IMR-90 (cell line): ENCODE results near the gene MAML1. TPM values are rescaled to one million over a fixed set of nuclear protein-coding genes. Genes with fewer than 3 reads are reported as not detected.
A peak's percentile ranks its signal among the peaks of the same experiment; 100 is the strongest.

Source experiments
- ATAC-seq: fragments of 200-7000 bp; cut with Tn5 transposase; 2 replicates; pipeline ENCODE4 v1.9.1; 2020; ENCODE audit warnings: low read depth, mild to moderate bottlenecking, moderate library complexity
- BruUV-seq: library from RNA; stranded (reverse); fragments of 400-500 nt; replicated peaks from 2 replicates; lab custom pipeline; 2021; lab: Mats Ljungman, UMichigan
- CTCF ChIA-PET: fragments of 300-600 bp; formaldehyde crosslinking; extraction: SDS; loops from one replicate; lab custom pipeline; 2021; ENCODE audit warnings: antibody characterized with exemption; lab: Yijun Ruan, JAX
- POLR2A ChIA-PET: fragments of 300-600 bp; sonication (Branson Sonifier 250); formaldehyde crosslinking; loops from one replicate; lab custom pipeline; 2022; ENCODE audit warnings: antibody characterized with exemption; ENCODE audit not compliant: unreplicated experiment; lab: Charles Lee
- DNase-seq: peaks from one replicate; pipeline ENCODE4 v3.0.0; 2013
- H2AFZ ChIP-seq: replicated peaks from 2 replicates; pipeline ENCODE3; 2013; ENCODE audit warnings: low read length, mild to moderate bottlenecking; ENCODE audit not compliant: poor library complexity
- H2AK5ac ChIP-seq: 2 replicates; pipeline ENCODE4 v1.6.1; 2013; ENCODE audit warnings: low read depth, low read length, inconsistent platforms
- H2AK9ac ChIP-seq: replicated peaks from 2 replicates; pipeline ENCODE3; 2013; ENCODE audit warnings: mild to moderate bottlenecking, low read depth, low read length, moderate library complexity; ENCODE audit not compliant: poor library complexity
- H2BK120ac ChIP-seq: 2 replicates; pipeline ENCODE4 v1.6.1; 2013; ENCODE audit warnings: low read depth, low read length, inconsistent platforms
- H2BK15ac ChIP-seq: 3 replicates; pipeline ENCODE4 v1.6.1; 2013; ENCODE audit warnings: low read depth, low read length, inconsistent platforms
- H2BK20ac ChIP-seq: 2 replicates; pipeline ENCODE4 v1.6.1; 2013; ENCODE audit warnings: low read depth, mild to moderate bottlenecking, inconsistent platforms, low read length, moderate library complexity
- H2BK5ac ChIP-seq: 2 replicates; pipeline ENCODE4 v1.6.1; 2013; ENCODE audit warnings: mild to moderate bottlenecking, low read depth, low read length, inconsistent platforms; ENCODE audit not compliant: poor library complexity, severe bottlenecking
- H3K14ac ChIP-seq: replicated peaks from 2 replicates; pipeline ENCODE4 v1.6.1; 2013; ENCODE audit warnings: low read depth, low read length, inconsistent platforms
- H3K18ac ChIP-seq: 2 replicates; pipeline ENCODE4 v1.6.1; 2013; ENCODE audit warnings: low read depth, low read length, control low read depth
- H3K23ac ChIP-seq: 2 replicates; pipeline ENCODE4 v1.6.1; 2013; ENCODE audit warnings: low read depth, low read length, inconsistent platforms
- H3K27ac ChIP-seq: 2 replicates; pipeline ENCODE4 v1.5.1; 2013; ENCODE audit warnings: mild to moderate bottlenecking, control low read depth, low read length; ENCODE audit not compliant: insufficient read depth
- H3K27me3 ChIP-seq: 2 replicates; pipeline ENCODE4 v1.6.1; 2013; ENCODE audit warnings: low read length; ENCODE audit not compliant: control insufficient read depth, insufficient read depth
- H3K36me3 ChIP-seq: 2 replicates; pipeline ENCODE4 v1.6.1; 2013; ENCODE audit warnings: low read length, mixed read lengths; ENCODE audit not compliant: control insufficient read depth, insufficient read depth
- H3K4ac ChIP-seq: 2 replicates; pipeline ENCODE4 v1.6.1; 2013; ENCODE audit warnings: low read depth, low read length, inconsistent platforms
- H3K4me1 ChIP-seq: 2 replicates; pipeline ENCODE4 v1.6.1; 2013; ENCODE audit warnings: low read length, mixed read lengths; ENCODE audit not compliant: control insufficient read depth, insufficient read depth
- H3K4me2 ChIP-seq: 2 replicates; pipeline ENCODE4 v1.6.1; 2013; ENCODE audit warnings: low read depth, mild to moderate bottlenecking, control low read depth, low read length, moderate library complexity
- H3K4me3 ChIP-seq: 2 replicates; pipeline ENCODE4 v1.5.1; 2013; ENCODE audit warnings: low read depth, mild to moderate bottlenecking, control low read depth, low read length, moderate library complexity; ENCODE audit not compliant: insufficient read depth
- H3K56ac ChIP-seq: 2 replicates; pipeline ENCODE4 v1.6.1; 2013; ENCODE audit warnings: low read length, inconsistent platforms; ENCODE audit not compliant: insufficient read depth; ENCODE audit errors: extremely low read depth
- H3K79me1 ChIP-seq, 2 experiments: 2 replicates each; pipeline ENCODE4 v1.6.1; 2013; ENCODE audit warnings: low read length in 2 of 2, inconsistent platforms in 1 of 2, low read depth in 1 of 2
- H3K9ac ChIP-seq: 2 replicates; pipeline ENCODE4 v1.6.1; 2013; ENCODE audit warnings: low read depth, low read length, control low read depth
- H3K9me1 ChIP-seq: 2 replicates; pipeline ENCODE4 v1.6.1; 2013; ENCODE audit warnings: low read length, inconsistent platforms; ENCODE audit not compliant: insufficient read depth
- H3K9me3 ChIP-seq: 2 replicates; pipeline ENCODE4 v1.6.1; 2013; ENCODE audit warnings: low read length; ENCODE audit not compliant: control insufficient read depth, insufficient read depth
- H4K20me1 ChIP-seq: 2 replicates; pipeline ENCODE4 v1.6.1; 2013; ENCODE audit warnings: low read length, inconsistent platforms; ENCODE audit not compliant: insufficient read depth
- H4K5ac ChIP-seq: 2 replicates; pipeline ENCODE4 v1.6.1; 2013; ENCODE audit warnings: mild to moderate bottlenecking, low read depth, low read length, control low read depth
- H4K8ac ChIP-seq, 2 experiments: 2 replicates each; pipeline ENCODE4 v1.6.1; 2013; ENCODE audit warnings: low read depth in 2 of 2, low read length in 2 of 2, control low read depth in 1 of 2, inconsistent platforms in 1 of 2
- H4K91ac ChIP-seq: 2 replicates; pipeline ENCODE4 v1.6.1; 2013; ENCODE audit warnings: low read depth, low read length, inconsistent platforms; ENCODE audit not compliant: insufficient read depth
- CEBPB ChIP-seq: IDR thresholded peaks from 2 replicates; pipeline ENCODE4 v1.6.1; 2012; ENCODE audit warnings: low read depth, low read length, improper control_type of control experiment
- CTCF ChIP-seq: conservative IDR thresholded peaks from 2 replicates; pipeline ENCODE4 v1.5.1; 2012; ENCODE audit warnings: mild to moderate bottlenecking, low read depth, low read length, improper control_type of control experiment
- FOS ChIP-seq: fragments of 150-350 bp; IDR thresholded peaks from 2 replicates; pipeline ENCODE4 v1.6.1; 2016; ENCODE audit warnings: low read depth, low read length
- MAFK ChIP-seq: IDR thresholded peaks from 2 replicates; pipeline ENCODE4 v1.6.1; 2012; ENCODE audit warnings: low read depth, low read length, improper control_type of control experiment
- MAZ ChIP-seq: IDR thresholded peaks from 2 replicates; pipeline ENCODE4 v1.6.1; 2012; ENCODE audit warnings: low read depth, mild to moderate bottlenecking, low read length, improper control_type of control experiment, moderate library complexity, borderline replicate concordance
- MXI1 ChIP-seq: IDR thresholded peaks from 2 replicates; pipeline ENCODE4 v1.6.1; 2012; ENCODE audit warnings: low read depth, mild to moderate bottlenecking, low read length, moderate library complexity, borderline replicate concordance
- NFE2L2 ChIP-seq: fragments of 150-350 bp; IDR thresholded peaks from 2 replicates; pipeline ENCODE4 v1.6.1; 2016; ENCODE audit warnings: low read depth, mild to moderate bottlenecking, low read length
- POLR2A ChIP-seq: IDR thresholded peaks from 2 replicates; pipeline ENCODE4 v1.6.1; 2012; ENCODE audit warnings: mild to moderate bottlenecking, low read depth, low read length
- RAD21 ChIP-seq: IDR thresholded peaks from 2 replicates; pipeline ENCODE4 v1.6.1; 2012; ENCODE audit warnings: low read length, improper control_type of control experiment
- RCOR1 ChIP-seq: IDR thresholded peaks from 2 replicates; pipeline ENCODE4 v1.6.1; 2012; ENCODE audit warnings: mild to moderate bottlenecking, low read length, improper control_type of control experiment; ENCODE audit not compliant: insufficient replicate concordance
- RFX5 ChIP-seq: IDR thresholded peaks from 2 replicates; pipeline ENCODE4 v1.8.0; 2012; ENCODE audit warnings: low read depth, mild to moderate bottlenecking, low read length, moderate library complexity
- USF2 ChIP-seq: fragments of 150-350 bp; IDR thresholded peaks from 2 replicates; pipeline ENCODE4 v1.6.1; 2017; ENCODE audit warnings: mild to moderate bottlenecking, antibody characterized with exemption, low read length, low read depth
- WGBS, 2 experiments: methylation state at CpG; one replicate each; pipeline versions ENCODE4 v1.1.5 to v1.1.7; 2013; ENCODE audit warnings: missing lambda C conversion rate in 2 of 2; ENCODE audit not compliant: insufficient read length in 1 of 2; ENCODE audit errors: extremely low coverage in 2 of 2; 5-methylcytosine and 5-hydroxymethylcytosine counted together
- dilution Hi-C: fragments of 300-500 bp; cut with HindIII; formaldehyde crosslinking; loops from one replicate; pipeline ENCODE4 v1.14.3; 2018; ENCODE audit warnings: low sequenced_read_pairs; ENCODE audit not compliant: unreplicated experiment
- in situ Hi-C: fragments of 300-500 bp; cut with MboI; formaldehyde crosslinking; loops from 3 replicates; pipeline ENCODE4 v1.14.3; 2019; ENCODE audit warnings: low sequenced_read_pairs, inconsistent platforms, mixed read lengths
- intact Hi-C: fragments of 100-400 bp; cut with micrococcal nuclease; formaldehyde crosslinking; loops from 2 replicates; pipeline ENCODE4 v1.10.0; 2022
- polyA plus RNA-seq, 3 experiments: library from polyadenylated mRNA; depleted of rRNA; stranded (reverse); fragments of >200 nt; gene quantifications; 2 replicates each; pipeline ENCODE4 v1.2.3, GENCODE V29; 2012; ENCODE audit warnings: low replicate concordance in 1 of 3
- total RNA-seq: library from RNA; depleted of rRNA; stranded (reverse); fragments of >200 nt; gene quantifications from 2 replicates; pipeline ENCODE4 v1.2.3, GENCODE V29; 2012

The MAML1 gene
- total and polyA plus RNA-seq, 2 of the 4 experiments (the other 2 are of a cell fraction), result 4.7 to 10.2 TPM

- Histone ChIP-seq H2AFZ (peak overlapping the region; percentile 94), H3K4me3 (peak overlapping the region; percentile 86), H3K27me3 (no peaks in the 10 kb centered on the region), H3K56ac (peak overlapping the region; percentile 97), H3K9me3 (no peaks in the 10 kb centered on the region), H2BK120ac (peak overlapping the region; percentile 52; the same call in 1 of the 2 replicates), H3K4me1 (peaks cover 2% of the 10 kb centered on the region; the same call in 1 of the 2 replicates), H3K27ac (peak overlapping the region; percentile 83), H2BK15ac (peak overlapping the region; percentile 81; the same call in 2 of the 3 replicates), H2AK9ac (peak overlapping the region; percentile 99), H3K79me1 (peaks cover 16 to 28% of the 10 kb centered on the region in 2 experiments), H4K91ac (peak overlapping the region; percentile 85), H2BK20ac (peak overlapping the region; percentile 43; the same call in 1 of the 2 replicates), H2BK5ac (peak overlapping the region; percentile 94), H3K9me1 (peaks cover 4% of the 10 kb centered on the region; the same call in 1 of the 2 replicates), H4K20me1 (peaks cover 33% of the 10 kb centered on the region), H3K4me2 (peak overlapping the region; percentile 88), H3K36me3 (peaks cover 16% of the 10 kb centered on the region), H3K18ac (peak overlapping the region; percentile 93), H4K5ac (peak overlapping the region; percentile 95), H3K4ac (peak overlapping the region; percentile 96), H3K14ac (peak overlapping the region; percentile 99), H4K8ac (peak overlapping the region; percentile 98), H3K9ac (peak overlapping the region; percentile 80), H2AK5ac (peak overlapping the region; percentile 91; the same call in 1 of the 2 replicates), H3K23ac (peak overlapping the region; percentile 98)
- intact Hi-C loops, result loop anchor here (5.0 kb wide), 2 partner anchors 34 to 76 kb away; partner anchors contain the start of genes HNRNPH1 and MAML1
- ATAC-seq (peak; percentile 92), DNase-seq (peak; percentile 99)
- WGBS, 2 experiments, result 0% methylated on average over 48 of the region's 72 CpGs; no CpG with 5 or more reads in 1 of the 2 experiments
- no peak for TF ChIP-seq CTCF
- peak; percentile 41; the same call in 1 of the 2 replicates for TF ChIP-seq FOS
- no peak for TF ChIP-seq RCOR1
- peak; percentile 54; the same call in 1 of the 2 replicates for TF ChIP-seq MAFK
- TF ChIP-seq RFX5, result no peak
- no peak for TF ChIP-seq CEBPB
- peak; percentile 66; the same call in 1 of the 2 replicates for TF ChIP-seq MXI1
- peak; percentile 87 for TF ChIP-seq NFE2L2
- no peak for TF ChIP-seq USF2
- TF ChIP-seq POLR2A, result peak; percentile 89
- TF ChIP-seq RAD21, result peak; percentile 17; the same call in 1 of the 2 replicates
- TF ChIP-seq MAZ, result peak; percentile 62; the same call in 1 of the 2 replicates
- ChIA-PET CTCF (no interaction called here), POLR2A (no interaction called here)
- dilution Hi-C loops, result no loop called here
- BruUV-seq, result TSS peak; percentile 80
- in situ Hi-C loops, result no loop called here
Observed at GRCh38 chr5:179697993-179698934, 34.4 kb upstream of the MAML1 start.
